ENCODE data around the gene FOXK2. TPM values are rescaled to one million over a fixed set of nuclear protein-coding genes. Genes with fewer than 3 reads are reported as not detected.
A peak's percentile ranks its signal among the peaks of the same experiment; 100 is the strongest.

The FOXK2 gene
- total RNA-seq, 1 donor from 2014 or later, result 64.3 TPM

DNA sequence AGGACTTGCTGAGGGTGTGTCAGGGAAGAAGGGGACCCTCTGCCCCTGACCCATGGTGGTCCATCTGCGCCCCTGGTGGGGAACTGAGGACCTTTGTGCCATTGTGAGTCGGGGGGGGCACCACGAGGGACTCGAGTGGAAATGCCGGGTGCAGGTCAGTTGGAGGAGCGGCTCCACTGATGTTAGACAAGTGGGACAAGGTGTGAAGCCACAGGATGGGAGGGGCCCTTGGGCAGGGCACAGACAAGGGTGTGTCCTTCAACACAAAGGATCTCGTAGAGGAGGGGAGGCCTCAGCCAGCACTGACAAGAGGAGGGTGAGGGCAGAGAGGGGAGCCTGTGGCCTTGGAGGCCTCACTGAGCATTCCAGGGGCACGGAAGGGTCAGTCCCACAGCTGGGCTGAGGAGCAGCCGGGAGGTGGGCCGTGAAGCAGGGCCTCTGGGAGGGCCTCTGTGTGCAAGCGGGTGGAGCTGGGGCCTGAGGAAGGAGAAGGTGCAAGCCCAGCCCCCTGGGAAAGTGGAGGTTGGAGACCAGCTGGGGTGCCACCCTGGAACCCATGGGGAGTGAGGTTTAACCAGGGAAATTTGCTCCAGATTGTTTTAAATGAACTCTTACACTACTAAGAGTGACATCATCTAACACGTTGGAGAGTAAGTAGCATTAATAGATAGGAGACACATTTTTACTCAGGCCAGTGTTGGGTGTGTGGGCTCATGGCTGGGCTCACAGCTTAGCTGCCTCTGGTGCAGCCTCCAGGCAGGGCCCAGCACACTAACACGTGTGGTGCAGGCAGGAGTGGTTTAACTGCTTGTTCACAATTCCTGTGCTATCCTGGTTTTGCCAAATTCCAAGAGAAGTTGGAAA is 33.1 kb upstream of the FOXK2 start:
- Mint-ChIP-seq H3K4me1 (ENCODE audit: unreplicated experiment) (no peaks in the 10 kb centered on the region), H3K27ac (ENCODE audit: unreplicated experiment) (no peak overlapping the region), H3K9me3 (ENCODE audit: unreplicated experiment) (no peaks in the 10 kb centered on the region), H3K36me3 (ENCODE audit: low read depth, unreplicated experiment) (peaks cover 31% of the 10 kb centered on the region), H3K4me3 (ENCODE audit: unreplicated experiment) (no peak overlapping the region), H3K27me3 (ENCODE audit: unreplicated experiment) (peaks cover 5% of the 10 kb centered on the region)
- DNase-seq (ENCODE audit: low spot score), result no peak
- TF ChIP-seq CTCF (IDR thresholded peaks at IDR 0.05; ENCODE audit: unreplicated experiment), result no peak

DNA sequence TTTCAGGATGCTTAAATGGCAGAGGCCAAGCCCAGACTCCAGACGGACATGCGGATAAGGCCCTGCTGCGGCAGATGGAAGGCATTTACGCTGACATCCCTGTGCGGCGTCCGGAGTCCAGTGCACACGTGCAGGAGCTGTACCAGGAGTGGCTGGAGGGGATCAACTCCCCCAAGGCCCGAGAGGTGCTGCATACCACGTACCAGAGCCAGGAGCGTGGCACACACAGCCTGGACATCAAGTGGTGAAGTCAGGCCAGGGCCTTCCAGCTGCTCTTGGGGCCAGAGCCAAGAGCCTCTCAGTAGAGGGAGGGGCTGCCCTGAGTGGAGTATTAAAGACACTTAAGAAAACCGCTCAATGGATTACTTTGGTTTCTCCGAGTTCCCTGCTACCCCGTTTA is 31.6 kb upstream of the FOXK2 start:
- DNase-seq (ENCODE audit: low spot score), result no peak
- no peak overlapping the region for H3K27ac Mint-ChIP-seq (ENCODE audit: unreplicated experiment)
- no peaks in the 10 kb centered on the region for H3K4me1 Mint-ChIP-seq (ENCODE audit: unreplicated experiment)
- no peaks in the 10 kb centered on the region for H3K9me3 Mint-ChIP-seq (ENCODE audit: unreplicated experiment)
- no peak overlapping the region for H3K4me3 Mint-ChIP-seq (ENCODE audit: unreplicated experiment)
- H3K27me3 Mint-ChIP-seq (ENCODE audit: unreplicated experiment), result peaks cover 6% of the 10 kb centered on the region
- TF ChIP-seq CTCF (IDR thresholded peaks at IDR 0.05; ENCODE audit: unreplicated experiment), result no peak
- H3K36me3 Mint-ChIP-seq (ENCODE audit: low read depth, unreplicated experiment), result peaks cover 26% of the 10 kb centered on the region

DNA sequence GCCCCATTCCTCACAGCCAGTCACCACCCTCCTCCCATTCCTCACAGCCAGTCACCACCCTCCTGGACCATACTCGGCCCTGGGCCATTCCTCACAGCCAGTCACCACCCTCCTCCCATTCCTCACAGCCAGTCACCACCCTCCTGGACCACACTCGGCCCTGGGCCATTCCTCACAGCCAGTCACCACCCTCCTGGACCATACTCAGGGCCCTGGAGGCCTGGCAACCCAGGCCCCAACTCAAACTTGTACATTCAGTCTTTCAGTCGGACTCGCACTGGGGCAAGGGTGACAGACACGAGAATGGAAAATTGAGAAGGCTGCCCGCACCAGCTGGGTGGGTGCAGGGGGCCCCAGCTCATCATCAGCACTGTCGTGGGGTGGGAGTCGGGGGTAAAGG is 30.4 kb upstream of the FOXK2 start:
- no peaks in the 10 kb centered on the region for H3K9me3 Mint-ChIP-seq (ENCODE audit: unreplicated experiment)
- H3K36me3 Mint-ChIP-seq (ENCODE audit: low read depth, unreplicated experiment), result peaks cover 20% of the 10 kb centered on the region
- no peaks in the 10 kb centered on the region for H3K4me1 Mint-ChIP-seq (ENCODE audit: unreplicated experiment)
- peaks cover 11% of the 10 kb centered on the region for H3K27me3 Mint-ChIP-seq (ENCODE audit: unreplicated experiment)
- no peak for TF ChIP-seq CTCF (IDR thresholded peaks at IDR 0.05; ENCODE audit: unreplicated experiment)
- H3K4me3 Mint-ChIP-seq (ENCODE audit: unreplicated experiment), result no peak overlapping the region
- DNase-seq (ENCODE audit: low spot score), result no peak
- no peak overlapping the region for H3K27ac Mint-ChIP-seq (ENCODE audit: unreplicated experiment)

DNA sequence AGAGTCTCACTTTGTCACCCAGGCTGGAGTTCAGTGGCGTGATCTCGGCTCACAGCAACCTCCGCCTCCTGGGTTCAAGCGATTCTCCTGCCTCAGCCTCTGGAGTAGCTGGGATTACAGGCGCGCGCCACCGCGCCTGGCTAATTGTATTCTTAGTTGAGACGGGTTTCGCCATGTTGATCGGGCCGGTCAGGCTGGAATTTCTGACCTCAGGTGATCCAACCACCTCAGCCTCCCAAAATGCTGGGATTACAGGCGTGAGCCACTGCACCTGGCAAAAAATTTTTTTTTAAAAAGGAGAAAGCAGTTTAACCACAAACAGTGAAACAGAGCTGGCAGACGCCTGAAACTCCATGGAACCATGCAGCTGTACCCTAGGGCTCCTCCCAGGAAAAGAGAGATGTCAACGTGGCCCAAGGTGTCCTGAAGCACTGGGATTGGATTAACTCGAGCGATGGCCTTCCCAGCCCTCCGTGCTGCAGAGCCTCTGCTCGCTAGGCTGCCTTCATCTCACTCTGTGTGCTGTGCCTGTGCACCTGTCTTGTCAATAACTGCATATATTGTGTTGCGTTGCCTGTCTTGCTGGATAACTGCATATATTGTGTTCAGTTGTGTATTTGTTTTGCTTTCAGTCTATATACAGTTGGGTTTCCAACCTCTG is 29.6 kb upstream of the FOXK2 start:
- Mint-ChIP-seq H3K27ac (ENCODE audit: unreplicated experiment) (peak overlapping the region; percentile 74), H3K9me3 (ENCODE audit: unreplicated experiment) (no peaks in the 10 kb centered on the region), H3K4me1 (ENCODE audit: unreplicated experiment) (peaks cover 4% of the 10 kb centered on the region), H3K4me3 (ENCODE audit: unreplicated experiment) (peak overlapping the region; percentile 51), H3K36me3 (ENCODE audit: low read depth, unreplicated experiment) (peaks cover 21% of the 10 kb centered on the region), H3K27me3 (ENCODE audit: unreplicated experiment) (peaks cover 17% of the 10 kb centered on the region)
- no peak for TF ChIP-seq CTCF (IDR thresholded peaks at IDR 0.05; ENCODE audit: unreplicated experiment)
- DNase-seq (ENCODE audit: low spot score), result no peak
